Natural killer cell (primary cell): Measurements from ENCODE around the gene AOC2. TPM values are rescaled to one million over a fixed set of nuclear protein-coding genes. Genes with fewer than 3 reads are reported as not detected.

Experiments
- ATAC-seq, 3 donors: fragments of 150-1000 bp in 2 of 3; fragments of 200-7000 bp in 1 of 3; cut with Tn5 transposase; 1 replicate in 1 of 3; 2 replicates in 2 of 3; pipeline ENCODE4 v1.10.0; 2021; ENCODE audit warnings: mild to moderate bottlenecking in 2 of 3, moderate library complexity in 2 of 3
- DNase-seq, 2 donors: peaks; one replicate each; pipeline versions ENCODE4 v3.0.0 to v3.0.0-alpha.2; 2013 to 2021; ENCODE audit warnings: mixed read lengths in 1 of 2
- H3K27ac ChIP-seq: one replicate; pipeline ENCODE4 v1.5.1; 2013; ENCODE audit warnings: mild to moderate bottlenecking, low read length
- H3K27me3 ChIP-seq: one replicate; pipeline ENCODE4 v1.6.1; 2013; ENCODE audit warnings: low read length; ENCODE audit not compliant: control insufficient read depth, insufficient read depth
- H3K36me3 ChIP-seq: one replicate; pipeline ENCODE4 v1.6.1; 2013; ENCODE audit warnings: low read length; ENCODE audit not compliant: control insufficient read depth, insufficient read depth
- H3K4me1 ChIP-seq: one replicate; pipeline ENCODE4 v1.6.1; 2013; ENCODE audit warnings: low read length; ENCODE audit not compliant: control insufficient read depth, insufficient read depth
- H3K4me3 ChIP-seq: one replicate; pipeline ENCODE4 v1.5.1; 2013; ENCODE audit warnings: low read length
- H3K9me3 ChIP-seq: one replicate; pipeline ENCODE4 v1.6.1; 2013; ENCODE audit warnings: low read length; ENCODE audit not compliant: control insufficient read depth, insufficient read depth
- H3K27ac Mint-ChIP-seq, 2 donors: one replicate each; pipeline ENCODE4 v1.8.0; 2022; ENCODE audit warnings: mild to moderate bottlenecking in 2 of 2, mixed read lengths in 2 of 2, moderate library complexity in 1 of 2
- H3K27me3 Mint-ChIP-seq, 2 donors: one replicate each; pipeline ENCODE4 v1.8.0; 2022; ENCODE audit warnings: low read depth in 2 of 2, mixed read lengths in 2 of 2
- H3K36me3 Mint-ChIP-seq: one replicate; pipeline ENCODE4 v1.8.0; 2022; ENCODE audit warnings: mixed read lengths
- H3K4me1 Mint-ChIP-seq, 2 donors: one replicate each; pipeline ENCODE4 v1.8.0; 2022; ENCODE audit warnings: mixed read lengths in 2 of 2
- H3K4me3 Mint-ChIP-seq: one replicate; pipeline ENCODE4 v1.8.0; 2022; ENCODE audit warnings: mild to moderate bottlenecking, moderate library complexity, mixed read lengths
- H3K9me3 Mint-ChIP-seq, 2 donors: one replicate each; pipeline ENCODE4 v1.8.0; 2022; ENCODE audit warnings: mixed read lengths in 2 of 2
- CTCF ChIP-seq: fragments of 200-600 bp; IDR thresholded peaks from one replicate; pipeline ENCODE4 v1.8.0; 2022; ENCODE audit warnings: antibody characterized with exemption
- WGBS: methylation state at CpG from one replicate; pipeline ENCODE4 v1.1.7; 2013; ENCODE audit warnings: missing lambda C conversion rate; ENCODE audit not compliant: insufficient coverage; 5-methylcytosine and 5-hydroxymethylcytosine counted together
- intact Hi-C: fragments of 100-400 bp; cut with micrococcal nuclease; formaldehyde crosslinking; loops from one replicate; pipeline ENCODE4 v1.14.2; 2022
- total RNA-seq, 4 donors: library from RNA; stranded (reverse); fragments of 120-200 nt in 1 of 4; gene quantifications; one replicate each; pipeline versions ENCODE4 v1.2.3 to v1.2.4, GENCODE V29; 2013 to 2022

AOC2 gene
- total RNA-seq, 3 donors from 2014 or later (not counting 1 experiment from before 2014, with no cell fraction given): 3.0 to 3.9 (median 3.5) TPM

- WGBS: 65% methylated on average over 6 of the region's 6 CpGs
- H3K36me3 ChIP-seq: peaks cover 52% of the 10 kb centered on the region
- no peak for TF ChIP-seq CTCF
- H3K27me3 Mint-ChIP-seq: no peaks in the 10 kb centered on the region
- no peaks in the 10 kb centered on the region for H3K27me3 ChIP-seq
- peak overlapping the region in 1 of 2 donors; percentile 42 for H3K27ac Mint-ChIP-seq
- intact Hi-C loops: no loop called here
- H3K4me1 ChIP-seq: peaks cover 9% of the 10 kb centered on the region
- peak in 1 of 3 donors; percentile 54 for ATAC-seq
- no peaks in the 10 kb centered on the region for H3K9me3 ChIP-seq
- peaks cover 0 to 11% of the 10 kb centered on the region in 2 donors for H3K4me1 Mint-ChIP-seq
- peak in 1 of 2 donors; percentile 52 for DNase-seq
- H3K4me3 ChIP-seq: no peak overlapping the region
- peaks cover 11% of the 10 kb centered on the region for H3K36me3 Mint-ChIP-seq
- no peak overlapping the region for H3K27ac ChIP-seq
- no peaks in the 10 kb centered on the region for H3K9me3 Mint-ChIP-seq
- no peak overlapping the region for H3K4me3 Mint-ChIP-seq
Measured at GRCh38 chr17:42843358-42843934, 934 bp upstream of the AOC2 start.

- no peak overlapping the region for H3K27ac ChIP-seq
- H3K36me3 ChIP-seq: peaks cover 41% of the 10 kb centered on the region
- 95% methylated on average over 24 of the region's 24 CpGs for WGBS
- Mint-ChIP-seq H3K9me3 (no peaks in the 10 kb centered on the region), H3K36me3 (no peaks in the 10 kb centered on the region), H3K27me3 (no peaks in the 10 kb centered on the region), H3K4me1 (peaks cover 0 to 11% of the 10 kb centered on the region in 2 donors), H3K27ac (peak overlapping the region in 1 of 2 donors; percentile 88), H3K4me3 (no peak overlapping the region)
- TF ChIP-seq CTCF: no peak
- no peaks in the 10 kb centered on the region for H3K27me3 ChIP-seq
- ATAC-seq (no peak), DNase-seq (no peak)
- H3K9me3 ChIP-seq: no peaks in the 10 kb centered on the region
- intact Hi-C loops: no loop called here
- H3K4me1 ChIP-seq: peaks cover 9% of the 10 kb centered on the region
- no peak overlapping the region for H3K4me3 ChIP-seq
Measured at GRCh38 chr17:42844761-42845555, 578 bp downstream of the AOC2 start.

GRCh38 chr17:42845556-42845917, 1.2 kb downstream of the AOC2 start:
- H3K36me3 ChIP-seq: peaks cover 39% of the 10 kb centered on the region
- Mint-ChIP-seq H3K27ac (peak overlapping the region; percentile 53 to 88), H3K36me3 (no peaks in the 10 kb centered on the region)

More at GRCh38 chr17:42845556-42845917, 1.2 kb downstream of the AOC2 start:
- no peaks in the 10 kb centered on the region for H3K9me3 ChIP-seq
- Mint-ChIP-seq H3K4me3 (no peak overlapping the region), H3K27me3 (no peaks in the 10 kb centered on the region), H3K4me1 (peaks cover 0 to 11% of the 10 kb centered on the region in 2 donors), H3K9me3 (no peaks in the 10 kb centered on the region)
- H3K4me3 ChIP-seq: no peak overlapping the region
- no peaks in the 10 kb centered on the region for H3K27me3 ChIP-seq
- DNase-seq (no peak), ATAC-seq (no peak)
- 90% methylated on average over 12 of the region's 12 CpGs for WGBS
- no peak for TF ChIP-seq CTCF
- H3K4me1 ChIP-seq: peaks cover 9% of the 10 kb centered on the region
- intact Hi-C loops: no loop called here
- no peak overlapping the region for H3K27ac ChIP-seq
